Breast epithelium (tissue), 3 donors: ENCODE data around the gene ZNF502.

ENCODE experiments used
- CTCF ChIP-seq, 3 donors: fragments of 450-650 bp; IDR thresholded peaks; one replicate each; pipeline ENCODE4 v1.5.1; 2016 to 2017; ENCODE audit warnings: antibody characterized with exemption in 3 of 3, mild to moderate bottlenecking in 3 of 3, moderate library complexity in 3 of 3
- POLR2A ChIP-seq: fragments of 450-650 bp; IDR thresholded peaks from one replicate; pipeline ENCODE4 v1.6.1; 2016; ENCODE audit warnings: antibody characterized with exemption, mild to moderate bottlenecking, moderate library complexity
- POLR2AphosphoS5 ChIP-seq, 3 donors: sonication (generic); formaldehyde crosslinking; IDR thresholded peaks; one replicate each; pipeline ENCODE4 v1.6.1; 2017; ENCODE audit warnings: antibody characterized with exemption in 3 of 3

- no peak for TF ChIP-seq POLR2AphosphoS5 (IDR thresholded peaks at IDR 0.05)
- no peak for TF ChIP-seq CTCF (IDR thresholded peaks at IDR 0.05)
- TF ChIP-seq POLR2A, result no peak
These were observed 59.6 kb downstream of the ZNF502 start for GRCh38 chr3:44772099-44772442.
